Natural killer cell (primary cell): Measurements from ENCODE around the gene CHST2. TPM values are rescaled to one million over a fixed set of nuclear protein-coding genes. Genes with fewer than 3 reads are reported as not detected.

Experiments used
- ATAC-seq, 3 donors: fragments of 150-1000 bp in 2 of 3; fragments of 200-7000 bp in 1 of 3; cut with Tn5 transposase; 1 replicate in 1 of 3; 2 replicates in 2 of 3; pipeline ENCODE4 v1.10.0; 2021; ENCODE audit warnings: mild to moderate bottlenecking in 2 of 3, moderate library complexity in 2 of 3
- DNase-seq, 2 donors: peaks; one replicate each; pipeline versions ENCODE4 v3.0.0 to v3.0.0-alpha.2; 2013 to 2021; ENCODE audit warnings: mixed read lengths in 1 of 2
- H3K27ac ChIP-seq: one replicate; pipeline ENCODE4 v1.5.1; 2013; ENCODE audit warnings: mild to moderate bottlenecking, low read length
- H3K27me3 ChIP-seq: one replicate; pipeline ENCODE4 v1.6.1; 2013; ENCODE audit warnings: low read length; ENCODE audit not compliant: control insufficient read depth, insufficient read depth
- H3K36me3 ChIP-seq: one replicate; pipeline ENCODE4 v1.6.1; 2013; ENCODE audit warnings: low read length; ENCODE audit not compliant: control insufficient read depth, insufficient read depth
- H3K4me1 ChIP-seq: one replicate; pipeline ENCODE4 v1.6.1; 2013; ENCODE audit warnings: low read length; ENCODE audit not compliant: control insufficient read depth, insufficient read depth
- H3K4me3 ChIP-seq: one replicate; pipeline ENCODE4 v1.5.1; 2013; ENCODE audit warnings: low read length
- H3K9me3 ChIP-seq: one replicate; pipeline ENCODE4 v1.6.1; 2013; ENCODE audit warnings: low read length; ENCODE audit not compliant: control insufficient read depth, insufficient read depth
- H3K27ac Mint-ChIP-seq, 2 donors: one replicate each; pipeline ENCODE4 v1.8.0; 2022; ENCODE audit warnings: mild to moderate bottlenecking in 2 of 2, mixed read lengths in 2 of 2, moderate library complexity in 1 of 2
- H3K27me3 Mint-ChIP-seq, 2 donors: one replicate each; pipeline ENCODE4 v1.8.0; 2022; ENCODE audit warnings: low read depth in 2 of 2, mixed read lengths in 2 of 2
- H3K36me3 Mint-ChIP-seq: one replicate; pipeline ENCODE4 v1.8.0; 2022; ENCODE audit warnings: mixed read lengths
- H3K4me1 Mint-ChIP-seq, 2 donors: one replicate each; pipeline ENCODE4 v1.8.0; 2022; ENCODE audit warnings: mixed read lengths in 2 of 2
- H3K4me3 Mint-ChIP-seq: one replicate; pipeline ENCODE4 v1.8.0; 2022; ENCODE audit warnings: mild to moderate bottlenecking, moderate library complexity, mixed read lengths
- H3K9me3 Mint-ChIP-seq, 2 donors: one replicate each; pipeline ENCODE4 v1.8.0; 2022; ENCODE audit warnings: mixed read lengths in 2 of 2
- CTCF ChIP-seq: fragments of 200-600 bp; IDR thresholded peaks from one replicate; pipeline ENCODE4 v1.8.0; 2022; ENCODE audit warnings: antibody characterized with exemption
- whole genome bisulfite sequencing: methylation state at CpG from one replicate; pipeline ENCODE4 v1.1.7; 2013; ENCODE audit warnings: missing lambda C conversion rate; ENCODE audit not compliant: insufficient coverage; 5-methylcytosine and 5-hydroxymethylcytosine counted together
- intact Hi-C: fragments of 100-400 bp; cut with micrococcal nuclease; formaldehyde crosslinking; loops from one replicate; pipeline ENCODE4 v1.14.2; 2022
- total RNA-seq, 4 donors: library from RNA; stranded (reverse); fragments of 120-200 nt in 1 of 4; gene quantifications; one replicate each; pipeline versions ENCODE4 v1.2.3 to v1.2.4, GENCODE V29; 2013 to 2022

Gene CHST2
- total RNA-seq, 3 donors from 2014 or later (not counting 1 experiment from before 2014, with no cell fraction given), result 74.6 to 113 (median 95.4) TPM

- H3K36me3 Mint-ChIP-seq, result no peaks in the 10 kb centered on the region
- H3K27ac Mint-ChIP-seq, result no peak overlapping the region
- Histone ChIP-seq H3K27me3 (no peaks in the 10 kb centered on the region), H3K9me3 (no peaks in the 10 kb centered on the region), H3K36me3 (no peaks in the 10 kb centered on the region), H3K27ac (no peak overlapping the region), H3K4me3 (no peak overlapping the region), H3K4me1 (peaks cover 8% of the 10 kb centered on the region)
- no peak for ATAC-seq
- no peak for DNase-seq
- TF ChIP-seq CTCF, result no peak
- no peaks in the 10 kb centered on the region for H3K9me3 Mint-ChIP-seq
- peaks cover 5 to 8% of the 10 kb centered on the region in 2 donors for H3K27me3 Mint-ChIP-seq
- H3K4me1 Mint-ChIP-seq, result peaks cover 0 to 8% of the 10 kb centered on the region in 2 donors
- intact Hi-C loops, result no loop called here
- no peak overlapping the region for H3K4me3 Mint-ChIP-seq
- WGBS, result no CpG with 5 or more reads among the region's 1 CpG
Measured at GRCh38 chr3:143088835-143089234, 30.7 kb upstream of the CHST2 start.

- DNase-seq, result no peak
- Histone ChIP-seq H3K27me3 (no peaks in the 10 kb centered on the region), H3K4me1 (peaks cover 4% of the 10 kb centered on the region), H3K9me3 (no peaks in the 10 kb centered on the region), H3K27ac (no peak overlapping the region), H3K36me3 (no peaks in the 10 kb centered on the region), H3K4me3 (no peak overlapping the region)
- WGBS, result 95% methylated on average over 1 of the region's 4 CpGs
- Mint-ChIP-seq H3K9me3 (no peaks in the 10 kb centered on the region), H3K27ac (no peak overlapping the region), H3K4me1 (peaks cover 0 to 3% of the 10 kb centered on the region in 2 donors), H3K36me3 (no peaks in the 10 kb centered on the region), H3K4me3 (no peak overlapping the region), H3K27me3 (peaks cover 5 to 8% of the 10 kb centered on the region in 2 donors)
- no peak for TF ChIP-seq CTCF
- intact Hi-C loops, result no loop called here
- no peak for ATAC-seq
Measured at GRCh38 chr3:143089965-143090364, 29.6 kb upstream of the CHST2 start.

- Histone ChIP-seq H3K36me3 (no peaks in the 10 kb centered on the region), H3K9me3 (no peaks in the 10 kb centered on the region), H3K27me3 (no peaks in the 10 kb centered on the region), H3K4me1 (no peaks in the 10 kb centered on the region), H3K27ac (no peak overlapping the region), H3K4me3 (no peak overlapping the region)
- whole genome bisulfite sequencing, result 70% methylated on average over 5 of the region's 5 CpGs
- H3K9me3 Mint-ChIP-seq, result no peaks in the 10 kb centered on the region
- H3K27me3 Mint-ChIP-seq, result peaks cover 5 to 8% of the 10 kb centered on the region in 2 donors
- no peak for TF ChIP-seq CTCF
- no peaks in the 10 kb centered on the region for H3K36me3 Mint-ChIP-seq
- H3K27ac Mint-ChIP-seq, result no peak overlapping the region
- intact Hi-C loops, result no loop called here
- DNase-seq (no peak), ATAC-seq (no peak)
- no peaks in the 10 kb centered on the region for H3K4me1 Mint-ChIP-seq
- no peak overlapping the region for H3K4me3 Mint-ChIP-seq
Measured at GRCh38 chr3:143090486-143090885, 29.1 kb upstream of the CHST2 start.
